BLaER1 treated with 17β-estradiol and CSF1 and Interleukin-3, amounts not matched to agents 10 nM and 100 nM (cell line): Measurements from ENCODE around the gene PNMA3.
"Not testable (repeated sequence)": the region's sequence is repeated elsewhere in the genome, so short reads cannot be mapped to it uniquely, and the experiment has no call there.

Source experiments
- H3K27ac ChIP-seq, 11 experiments: shearing (Covaris generic); formaldehyde crosslinking; 2 replicates each; pipeline ENCODE4 v1.8.1; 2022
- H3K27me3 ChIP-seq, 11 experiments: shearing (Covaris generic); formaldehyde crosslinking; 2 replicates each; pipeline ENCODE4 v1.8.1; 2022
- H3K36me3 ChIP-seq, 11 experiments: shearing (Covaris generic); formaldehyde crosslinking; 2 replicates each; pipeline ENCODE4 v1.8.1; 2022
- H3K4me1 ChIP-seq, 10 experiments: shearing (Covaris generic); formaldehyde crosslinking; 2 replicates each; pipeline ENCODE4 v1.8.1; 2022
- H3K4me2 ChIP-seq, 11 experiments: shearing (Covaris generic); formaldehyde crosslinking; 2 replicates each; pipeline ENCODE4 v1.8.1; 2022
- H3K4me3 ChIP-seq, 10 experiments: shearing (Covaris generic); formaldehyde crosslinking; 2 replicates each; pipeline ENCODE4 v1.8.1; 2022
- H3K9ac ChIP-seq, 11 experiments: shearing (Covaris generic); formaldehyde crosslinking; 2 replicates each; pipeline ENCODE4 v1.8.1; 2022
- H3K9me3 ChIP-seq, 11 experiments: shearing (Covaris generic); formaldehyde crosslinking; replicated peaks in 1 of 11; 2 replicates each; pipeline ENCODE4 v1.8.1; 2022
- H4K20me1 ChIP-seq, 11 experiments: shearing (Covaris generic); formaldehyde crosslinking; 2 replicates each; pipeline ENCODE4 v1.8.1; 2022
- Cebpa-rat ChIP-seq, 11 experiments: shearing (Covaris generic); IDR thresholded peaks; 2 replicates each; pipeline ENCODE4 v1.8.1; 2022

The PNMA3 gene

DNA sequence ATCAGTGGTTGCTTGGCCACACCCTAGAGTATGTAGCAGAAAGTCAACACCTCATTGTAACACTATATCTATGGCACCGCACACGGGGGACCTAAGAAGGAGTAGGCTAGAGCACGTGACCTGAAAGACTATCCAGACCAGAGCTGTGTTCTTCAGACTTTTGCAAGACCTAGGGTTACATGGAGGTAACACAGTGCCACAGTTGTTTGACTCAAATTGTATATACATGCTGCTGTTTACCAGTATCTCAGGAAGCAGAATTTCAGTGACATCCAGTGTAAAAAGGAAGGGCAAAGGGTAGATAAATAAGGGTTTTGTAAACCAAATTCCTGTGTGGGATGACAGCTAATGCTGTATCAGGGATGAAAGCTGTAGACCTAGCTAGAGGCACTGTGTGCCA lies 46.1 kb downstream of the PNMA3 start:
- Histone ChIP-seq H3K27me3 (peaks cover 59 to 84% (median 82%) of the 10 kb centered on the region in 11 experiments), H3K4me3 (no peak overlapping the region), H3K9me3 (peaks cover 23 to 68% (median 49%) of the 10 kb centered on the region in 11 experiments), H3K27ac (no peak overlapping the region), H3K36me3 (no peaks in the 10 kb centered on the region), H3K9ac (no peak overlapping the region), H3K4me1 (peaks cover 0 to 8% (median 6%) of the 10 kb centered on the region in 10 experiments; a peak in 7 of 20 replicates), H4K20me1 (no peaks in the 10 kb centered on the region), H3K4me2 (no peak overlapping the region)
- no peak for TF ChIP-seq Cebpa-rat (IDR thresholded peaks at IDR 0.05)

DNA sequence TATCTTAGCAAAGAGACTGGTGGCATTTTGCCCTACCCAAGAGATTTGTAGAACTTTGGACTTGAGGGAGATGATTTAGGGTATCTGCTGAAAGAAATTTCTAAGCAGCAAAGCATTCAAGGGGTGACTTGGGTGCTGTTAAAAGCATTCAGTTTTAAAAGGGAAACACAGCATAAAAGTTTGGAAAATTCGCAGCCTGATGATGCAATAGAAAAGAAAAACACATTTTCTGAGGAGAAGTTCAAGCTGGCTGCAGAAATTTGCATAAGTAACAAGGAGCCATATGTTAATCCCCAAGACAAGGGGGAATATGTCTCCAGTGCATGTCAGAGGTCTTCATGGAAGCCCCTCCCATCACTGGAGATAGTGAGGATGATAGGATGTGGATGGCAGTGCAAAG lies 48.7 kb downstream of the PNMA3 start:
- Histone ChIP-seq H3K27me3 (peaks cover 36 to 59% (median 57%) of the 10 kb centered on the region in 11 experiments), H3K9me3 (peaks cover 23 to 56% (median 49%) of the 10 kb centered on the region in 11 experiments)
- H3K36me3 ChIP-seq, H3K4me2 ChIP-seq, H3K4me1 ChIP-seq, H4K20me1 ChIP-seq, H3K9ac ChIP-seq, H3K27ac ChIP-seq, H3K4me3 ChIP-seq: not testable (repeated sequence)
- TF ChIP-seq Cebpa-rat (IDR thresholded peaks at IDR 0.05), result peak in 1 of 11 experiments; percentile 15; a peak in 1 of 22 replicates

DNA sequence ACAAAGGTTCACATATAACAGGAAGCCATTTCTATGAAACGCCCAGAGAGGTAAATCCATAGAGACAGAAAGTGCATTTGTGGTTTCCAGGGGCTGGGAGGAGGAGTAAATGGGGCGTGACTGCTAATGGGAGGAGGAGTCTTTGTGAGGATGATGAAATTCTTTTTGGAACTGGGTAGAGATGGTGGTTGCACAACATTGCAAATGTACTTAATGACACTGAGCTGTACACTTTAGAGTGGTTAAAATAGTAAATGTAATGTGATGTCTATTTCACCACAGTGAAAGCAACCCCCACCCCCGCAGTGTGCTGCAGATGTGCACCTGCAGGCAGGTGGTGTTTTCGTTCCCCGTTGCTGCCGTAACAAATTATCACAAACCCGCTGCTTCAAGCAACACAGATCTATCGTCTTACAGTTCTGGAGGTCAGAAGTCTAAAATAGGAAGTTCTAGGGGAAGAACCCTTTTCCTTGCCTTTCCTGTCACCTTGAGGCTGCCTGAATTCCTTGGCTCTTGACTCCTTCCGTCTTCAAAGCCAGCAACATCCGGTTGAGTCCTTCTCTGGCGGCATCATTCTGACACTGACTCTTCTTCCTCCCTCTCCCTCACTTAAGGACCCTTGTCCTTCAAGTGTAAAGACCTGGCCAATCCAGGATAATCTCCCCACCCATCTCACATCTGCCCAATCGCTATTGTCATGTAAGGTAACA lies 50.0 kb downstream of the PNMA3 start:
- not testable (repeated sequence) for H3K36me3 ChIP-seq, H3K9ac ChIP-seq, H3K4me1 ChIP-seq, H3K27ac ChIP-seq, H4K20me1 ChIP-seq, H3K4me3 ChIP-seq
- Histone ChIP-seq H3K27me3 (peaks cover 25 to 46% (median 44%) of the 10 kb centered on the region in 11 experiments), H3K4me2 (peak overlapping the region in 4 of 11 experiments; percentile 8 to 38 (median 30); a peak in 3 of 22 replicates), H3K9me3 (peaks cover 17 to 45% (median 43%) of the 10 kb centered on the region in 11 experiments)
